22Rv1 (cell line): Measurements from ENCODE around the gene CSMD2.

Experiments used
- H3K27ac ChIP-seq: fragments of 450-650 bp; 2 replicates; pipeline ENCODE4 v1.5.1; 2017
- ZFX ChIP-seq: fragments of 450-650 bp; IDR thresholded peaks from 2 replicates; pipeline ENCODE4 v1.6.1; 2017; ENCODE audit warnings: antibody characterized with exemption, borderline replicate concordance
- TF ChIP-seq, protein P1 (sequence below): fragments of 450-650 bp; IDR thresholded peaks from 2 replicates; pipeline ENCODE4 v1.5.1; 2017; ENCODE audit warnings: mild to moderate bottlenecking

The CSMD2 gene

GRCh38 chr1:33966346-33967141 is 198.5 kb downstream of the CSMD2 start:
- H3K27ac ChIP-seq: no peak overlapping the region
- TF ChIP-seq ZFX: no peak

DNA sequence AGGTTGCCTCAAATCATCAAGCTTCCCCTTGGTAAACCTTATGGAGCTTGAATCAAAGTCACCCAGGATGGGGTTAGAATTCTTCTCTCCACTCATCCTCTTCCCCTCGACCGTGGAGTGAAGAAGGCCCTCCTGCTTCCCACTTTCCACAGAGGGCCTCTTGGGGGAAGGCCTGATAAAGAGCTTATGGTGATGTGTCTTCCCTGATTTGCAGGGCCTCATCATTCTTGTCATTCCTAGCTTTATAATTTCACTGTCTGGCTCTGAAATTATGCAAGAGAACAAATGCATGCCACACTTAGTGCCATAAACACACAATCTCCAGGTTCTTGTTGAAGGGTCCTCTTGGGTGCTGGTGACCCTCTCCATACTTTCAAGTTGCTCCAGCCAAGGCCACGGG is 199.9 kb downstream of the CSMD2 start:
- no peak for TF ChIP-seq ZFX
- TF ChIP-seq, protein P1, sequence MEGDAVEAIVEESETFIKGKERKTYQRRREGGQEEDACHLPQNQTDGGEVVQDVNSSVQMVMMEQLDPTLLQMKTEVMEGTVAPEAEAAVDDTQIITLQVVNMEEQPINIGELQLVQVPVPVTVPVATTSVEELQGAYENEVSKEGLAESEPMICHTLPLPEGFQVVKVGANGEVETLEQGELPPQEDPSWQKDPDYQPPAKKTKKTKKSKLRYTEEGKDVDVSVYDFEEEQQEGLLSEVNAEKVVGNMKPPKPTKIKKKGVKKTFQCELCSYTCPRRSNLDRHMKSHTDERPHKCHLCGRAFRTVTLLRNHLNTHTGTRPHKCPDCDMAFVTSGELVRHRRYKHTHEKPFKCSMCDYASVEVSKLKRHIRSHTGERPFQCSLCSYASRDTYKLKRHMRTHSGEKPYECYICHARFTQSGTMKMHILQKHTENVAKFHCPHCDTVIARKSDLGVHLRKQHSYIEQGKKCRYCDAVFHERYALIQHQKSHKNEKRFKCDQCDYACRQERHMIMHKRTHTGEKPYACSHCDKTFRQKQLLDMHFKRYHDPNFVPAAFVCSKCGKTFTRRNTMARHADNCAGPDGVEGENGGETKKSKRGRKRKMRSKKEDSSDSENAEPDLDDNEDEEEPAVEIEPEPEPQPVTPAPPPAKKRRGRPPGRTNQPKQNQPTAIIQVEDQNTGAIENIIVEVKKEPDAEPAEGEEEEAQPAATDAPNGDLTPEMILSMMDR: no peak
- H3K27ac ChIP-seq: no peak overlapping the region

- TF ChIP-seq, protein P1: no peak
- TF ChIP-seq ZFX: no peak
These were observed 203.0 kb downstream of the CSMD2 start for GRCh38 chr1:33962061-33962460.

DNA sequence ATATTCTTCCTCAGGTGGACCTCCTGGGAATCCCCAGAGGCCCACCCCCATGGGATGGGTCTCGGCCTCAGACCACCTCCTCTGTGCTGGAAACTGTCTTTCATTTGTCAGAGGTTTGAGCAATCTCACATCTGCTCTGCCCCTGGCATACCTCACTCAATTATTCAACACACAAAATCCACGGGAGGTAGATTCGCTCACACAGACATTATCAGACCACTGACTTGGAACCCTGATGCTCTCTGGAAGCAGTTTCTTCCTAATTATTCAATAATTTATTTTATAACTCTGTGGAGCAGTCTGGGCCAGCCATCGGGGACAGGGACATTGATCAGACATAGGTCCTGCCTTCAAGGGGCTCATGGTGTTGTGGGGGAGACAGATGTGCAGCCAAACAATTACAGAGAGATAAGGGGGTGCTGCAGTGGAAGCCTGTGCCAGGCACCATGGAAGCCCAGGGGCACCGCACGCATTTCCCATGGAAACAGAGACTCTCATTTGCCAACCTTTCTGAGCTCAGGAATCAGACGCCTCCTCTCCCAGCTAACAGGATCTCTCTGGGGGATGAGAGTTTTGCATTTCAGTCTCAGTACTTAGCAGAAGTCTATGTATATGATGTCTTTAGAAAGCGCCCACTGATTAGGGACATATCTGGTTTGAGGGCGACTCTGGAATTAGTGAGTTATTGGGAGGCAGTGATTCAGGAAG is 204.7 kb downstream of the CSMD2 start:
- H3K27ac ChIP-seq: no peak overlapping the region
- TF ChIP-seq, protein P1: no peak
- TF ChIP-seq ZFX: no peak

More at GRCh38 chr1:33962061-33962460, 203.0 kb downstream of the CSMD2 start:
- no peak overlapping the region for H3K27ac ChIP-seq

DNA sequence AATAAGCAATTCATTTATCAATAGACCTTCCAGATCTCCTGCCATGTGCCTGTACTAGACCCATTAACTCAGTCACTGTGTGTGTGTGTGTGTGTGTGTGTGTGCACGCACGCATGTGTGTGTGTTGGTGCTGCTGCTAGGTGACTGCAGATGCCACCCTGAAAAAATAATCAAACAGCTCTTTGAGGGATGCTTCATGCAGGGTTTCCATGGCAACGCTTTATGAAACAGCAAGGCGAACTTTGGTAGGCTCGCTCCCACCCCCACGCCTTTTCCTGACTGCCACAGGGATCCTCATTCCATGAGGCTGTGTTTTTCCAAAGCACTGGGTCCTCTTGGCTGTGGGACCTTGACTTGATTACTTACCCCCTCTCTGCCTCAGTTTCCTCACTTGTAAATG is 207.2 kb downstream of the CSMD2 start:
- TF ChIP-seq, protein P1: no peak
- TF ChIP-seq ZFX: no peak
- H3K27ac ChIP-seq: no peak overlapping the region

GRCh38 chr1:33955096-33955495 is 209.9 kb downstream of the CSMD2 start:
- no peak for TF ChIP-seq ZFX
- TF ChIP-seq, protein P1: no peak
- H3K27ac ChIP-seq: no peak overlapping the region

GRCh38 chr1:33949570-33949969 is 215.5 kb downstream of the CSMD2 start:
- TF ChIP-seq, protein P1: no peak
- TF ChIP-seq ZFX: no peak
- no peak overlapping the region for H3K27ac ChIP-seq
